HG03039 (cell line): ENCODE results near the gene GALR1.
"Not testable (repeated sequence)": the region's sequence is repeated elsewhere in the genome, so short reads cannot be mapped to it uniquely, and the experiment has no call there.

ENCODE experiments used
- ATAC-seq: cut with Tn5 transposase; IDR thresholded peaks from one replicate; pipeline ENCODE4 v1.9.1; 2021; ENCODE audit warnings: mild to moderate bottlenecking, moderate library complexity; ENCODE audit not compliant: unreplicated experiment

GALR1 gene

GRCh38 chr18:77250501-77250925 is 865 bp downstream of the GALR1 start:
- ATAC-seq, result no peak

- no peak for ATAC-seq
These were observed 1.5 kb downstream of the GALR1 start for GRCh38 chr18:77250926-77251729.

- no peak for ATAC-seq
These were observed 2.0 kb downstream of the GALR1 start for GRCh38 chr18:77251730-77252050.

- ATAC-seq, result no peak
These were observed 5.2 kb downstream of the GALR1 start for GRCh38 chr18:77254711-77255405.

GRCh38 chr18:77255426-77256105 is 5.9 kb downstream of the GALR1 start:
- no peak for ATAC-seq

GRCh38 chr18:77262643-77263465 is 13.2 kb downstream of the GALR1 start:
- no peak for ATAC-seq

GRCh38 chr18:77263466-77263763 is 13.8 kb downstream of the GALR1 start:
- no peak for ATAC-seq

GRCh38 chr18:77267969-77268368 is 18.3 kb downstream of the GALR1 start:
- ATAC-seq, result no peak

- ATAC-seq, result no peak
These were observed 18.8 kb downstream of the GALR1 start for GRCh38 chr18:77268456-77268855.

- ATAC-seq, result no peak
These were observed 22.2 kb downstream of the GALR1 start for GRCh38 chr18:77271576-77272481.

GRCh38 chr18:77290841-77291240 is 41.2 kb downstream of the GALR1 start:
- not testable (repeated sequence) for ATAC-seq

- ATAC-seq, result no peak
These were observed 48.5 kb downstream of the GALR1 start for GRCh38 chr18:77298172-77298571.

- ATAC-seq, result no peak
These were observed 50.1 kb downstream of the GALR1 start for GRCh38 chr18:77299706-77300105.

GRCh38 chr18:77300579-77300978 is 50.9 kb downstream of the GALR1 start:
- no peak for ATAC-seq

GRCh38 chr18:77304268-77304667 is 54.6 kb downstream of the GALR1 start:
- no peak for ATAC-seq

GRCh38 chr18:77305676-77306075 is 56.0 kb downstream of the GALR1 start:
- ATAC-seq, result no peak

- ATAC-seq, result no peak
These were observed 58.6 kb downstream of the GALR1 start for GRCh38 chr18:77308216-77308615.

GRCh38 chr18:77314511-77314910 is 64.9 kb downstream of the GALR1 start:
- ATAC-seq, result no peak

- ATAC-seq, result no peak
These were observed 65.3 kb downstream of the GALR1 start for GRCh38 chr18:77314952-77315351.

- ATAC-seq, result no peak
These were observed 66.4 kb downstream of the GALR1 start for GRCh38 chr18:77316008-77316407.
